ENCODE data around the gene UBR4.

GRCh38 chr1:19153169-19153568, 56.9 kb downstream of the UBR4 start:
- TF ChIP-seq CTCF (conservative IDR thresholded peaks at IDR 0.05; ENCODE audit: low read depth in 2 of 2) (peak; percentile 18 to 31; a peak in 1 of 4 replicates), REST (IDR thresholded peaks at IDR 0.05; ENCODE audit: unreplicated experiment) (no peak), EZH2 (IDR thresholded peaks at IDR 0.05; ENCODE audit: low read depth, unreplicated experiment) (no peak)

Measured in GM23338 (cell line).